Right lobe of liver (tissue), 6 donors: ENCODE measurements around the gene KIAA0825. TPM values are rescaled to one million over a fixed set of nuclear protein-coding genes. Genes with fewer than 3 reads are reported as not detected.

ENCODE experiments used
- ATAC-seq, 4 donors: fragments of 200-7000 bp; cut with Tn5 transposase; one replicate each; pipeline ENCODE4 v1.9.1; 2020; ENCODE audit warnings: mild to moderate bottlenecking in 4 of 4, moderate library complexity in 4 of 4
- DNase-seq, 3 donors: peaks; one replicate each; pipeline ENCODE4 v3.0.0-alpha.2; 2020
- H3K27ac ChIP-seq, 3 donors: fragments of 200-600 bp; one replicate each; pipeline ENCODE4 v1.8.0; 2022
- H3K27me3 ChIP-seq, 2 donors: fragments of 200-600 bp; one replicate each; pipeline ENCODE4 v1.8.0; 2022
- H3K36me3 ChIP-seq, 4 donors: fragments of 200-600 bp; sonication (generic) in 1 of 4; one replicate each; pipeline versions ENCODE4 v1.5.1 to v1.8.0; 2017 to 2022; ENCODE audit warnings: control low read depth in 1 of 4
- H3K4me1 ChIP-seq, 4 donors: fragments of 200-600 bp; sonication (generic) in 1 of 4; one replicate each; pipeline versions ENCODE4 v1.5.1 to v1.8.0; 2017 to 2022; ENCODE audit warnings: control low read depth in 1 of 4
- H3K4me3 ChIP-seq, 3 donors: fragments of 200-600 bp; one replicate each; pipeline ENCODE4 v1.8.0; 2022
- H3K9me3 ChIP-seq, 4 donors: fragments of 200-600 bp; sonication (generic) in 1 of 4; one replicate each; pipeline versions ENCODE4 v1.5.1 to v1.8.0; 2017 to 2022; ENCODE audit warnings: control low read depth in 1 of 4
- CTCF ChIP-seq, 4 donors: fragments of 200-600 bp in 3 of 4; fragments of 450-650 bp in 1 of 4; IDR thresholded peaks; one replicate each; pipeline versions ENCODE4 v1.5.1 to v1.8.0; 2016 to 2022; ENCODE audit warnings: antibody characterized with exemption in 4 of 4, mild to moderate bottlenecking in 2 of 4
- POLR2A ChIP-seq: fragments of 450-650 bp; IDR thresholded peaks from one replicate; pipeline ENCODE4 v1.6.1; 2017; ENCODE audit warnings: antibody characterized with exemption, mild to moderate bottlenecking
- WGBS: methylation state at CpG from one replicate; pipeline ENCODE4 v1.1.6; 2018; ENCODE audit warnings: low coverage, low lambda C conversion rate; ENCODE audit not compliant: insufficient coverage; ENCODE audit errors: missing lambda C conversion rate; 5-methylcytosine and 5-hydroxymethylcytosine counted together
- intact Hi-C, 2 donors: fragments of 100-400 bp; cut with DNase I; formaldehyde crosslinking; loops; one replicate each; pipeline versions ENCODE4 v1.11.2 to v1.14.1; 2022
- total RNA-seq, 6 experiments: library from RNA; depleted of rRNA in 2 of 6; stranded (reverse); fragments of >200 nt in 2 of 6; fragmentation: NEBNext Ultra II Directional in 3 of 6; extraction: Animal tissue kit (Norgen Biotek cat#: 25700) in 3 of 6; gene quantifications; one replicate each; pipeline versions ENCODE4 v1.1.0 to v1.2.4, GENCODE V29; 2016 to 2023
- donor health status: DM: no; HTN: yes; CAD: no.
- donor health status: DM: no; HTN: no; CAD: no.
- donor health status: DM: no; HTN: no; CAD: no.
- donor health status: DM: no; HTN: yes; CAD: no.
- donor health status: DM: no; HTN: yes; CAD: no.

Gene KIAA0825
- total RNA-seq, 6 experiments from 2014 or later = 0.86 to 3.2 (median 1.7) TPM

DNA sequence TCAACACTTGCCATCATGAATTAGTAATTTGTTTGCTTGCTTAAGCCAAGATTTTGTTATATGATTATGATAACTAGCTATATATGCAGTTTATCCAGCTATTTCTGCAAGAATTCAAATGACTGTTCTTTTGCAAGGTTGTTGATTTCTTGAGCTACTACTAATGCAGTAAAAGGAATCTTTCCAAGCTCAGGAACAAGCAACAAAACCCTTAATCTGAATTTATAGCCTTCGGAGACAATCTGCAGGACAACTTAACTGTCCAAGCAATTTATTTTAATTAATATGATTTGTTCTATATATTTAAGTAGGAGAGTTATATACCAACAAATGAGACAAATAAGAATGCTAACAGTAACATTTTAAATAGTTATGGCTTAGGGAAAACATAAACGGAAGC is 450.3 kb downstream of the KIAA0825 start:
- H3K4me3 ChIP-seq = no peak overlapping the region
- WGBS = 92% methylated on average over 2 of the region's 2 CpGs
- no peaks in the 10 kb centered on the region for H3K9me3 ChIP-seq
- H3K27ac ChIP-seq = no peak overlapping the region
- H3K36me3 ChIP-seq = no peaks in the 10 kb centered on the region
- no peaks in the 10 kb centered on the region for H3K4me1 ChIP-seq
- no peak for DNase-seq
- TF ChIP-seq CTCF (IDR thresholded peaks at IDR 0.05) (no peak), POLR2A (no peak)
- ATAC-seq = no peak
- intact Hi-C loops = no loop called here
- no peaks in the 10 kb centered on the region for H3K27me3 ChIP-seq

GRCh38 chr5:94161801-94162200 is 456.6 kb downstream of the KIAA0825 start:
- 73% methylated on average over 1 of the region's 1 CpG for WGBS
- H3K27me3 ChIP-seq = no peaks in the 10 kb centered on the region
- no peak overlapping the region for H3K27ac ChIP-seq
- ATAC-seq (no peak), DNase-seq (no peak)
- no peaks in the 10 kb centered on the region for H3K9me3 ChIP-seq
- no peak overlapping the region for H3K4me3 ChIP-seq
- intact Hi-C loops = no loop called here
- TF ChIP-seq CTCF (IDR thresholded peaks at IDR 0.05) (no peak), POLR2A (no peak)
- no peaks in the 10 kb centered on the region for H3K4me1 ChIP-seq
- H3K36me3 ChIP-seq = no peaks in the 10 kb centered on the region

GRCh38 chr5:94159144-94159543 is 459.3 kb downstream of the KIAA0825 start:
- no peaks in the 10 kb centered on the region for H3K36me3 ChIP-seq
- no peak for ATAC-seq
- 71% methylated on average over 2 of the region's 4 CpGs for whole genome bisulfite sequencing
- no peaks in the 10 kb centered on the region for H3K4me1 ChIP-seq
- DNase-seq = no peak
- intact Hi-C loops = no loop called here
- H3K27me3 ChIP-seq = no peaks in the 10 kb centered on the region
- no peak overlapping the region for H3K4me3 ChIP-seq
- H3K9me3 ChIP-seq = no peaks in the 10 kb centered on the region
- TF ChIP-seq POLR2A (no peak), CTCF (IDR thresholded peaks at IDR 0.05) (no peak)
- H3K27ac ChIP-seq = no peak overlapping the region

DNA sequence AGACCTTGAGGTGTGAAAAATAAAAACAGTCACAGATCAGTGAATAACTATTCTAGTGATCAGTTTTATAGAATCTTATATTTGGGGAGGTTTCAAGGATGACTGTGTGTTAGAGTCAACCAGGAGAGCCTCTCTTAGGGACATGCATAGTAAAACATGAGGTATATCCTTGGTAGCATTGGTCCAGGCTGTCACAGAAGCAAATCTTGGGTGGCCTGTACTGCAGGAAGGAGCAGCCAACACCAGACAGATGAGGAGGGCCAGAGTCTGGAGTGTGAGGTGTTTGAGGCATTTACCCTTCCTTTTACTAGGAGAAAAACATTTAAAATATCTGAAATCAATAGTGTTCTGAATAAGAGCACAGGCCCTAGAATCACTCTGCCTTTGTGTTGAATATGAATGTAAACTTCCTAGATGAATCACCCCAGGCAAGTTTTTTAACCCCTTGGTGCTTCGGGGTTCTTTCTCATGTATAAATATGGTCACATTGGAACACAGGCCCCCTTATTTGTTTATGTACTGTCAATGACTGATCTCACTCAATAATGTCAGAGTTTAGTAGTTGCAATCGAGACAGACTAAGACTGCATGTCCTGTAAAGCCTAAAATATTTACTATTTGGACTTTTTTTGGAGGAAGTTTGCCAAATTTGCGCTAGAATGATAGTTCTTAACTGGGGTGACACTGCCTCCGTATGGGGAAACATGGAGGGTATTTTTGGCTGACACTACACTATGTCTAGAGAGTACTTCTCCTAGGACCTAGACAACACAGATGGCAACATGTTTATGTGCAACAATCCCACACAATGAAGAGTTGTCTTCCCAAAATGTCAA is 460.5 kb downstream of the KIAA0825 start:
- H3K4me3 ChIP-seq = no peak overlapping the region
- no peak overlapping the region for H3K27ac ChIP-seq
- no peaks in the 10 kb centered on the region for H3K27me3 ChIP-seq
- no peak for ATAC-seq
- no peak for DNase-seq
- no peaks in the 10 kb centered on the region for H3K36me3 ChIP-seq
- TF ChIP-seq POLR2A = no peak
- no peak for TF ChIP-seq CTCF (IDR thresholded peaks at IDR 0.05)
- H3K4me1 ChIP-seq = no peaks in the 10 kb centered on the region
- H3K9me3 ChIP-seq = no peaks in the 10 kb centered on the region
- 48% methylated on average over 4 of the region's 4 CpGs for WGBS
- intact Hi-C loops = no loop called here
